HG02678 (cell line): Measurements from ENCODE around the gene PTPRH.

Source experiments
- ATAC-seq: cut with Tn5 transposase; IDR thresholded peaks from one replicate; pipeline ENCODE4 v1.9.1; 2021; ENCODE audit warnings: mild to moderate bottlenecking, moderate library complexity; ENCODE audit not compliant: unreplicated experiment

Gene PTPRH

GRCh38 chr19:55208880-55209692 lies at the start of gene PTPRH:
Gene PTPRH (minus strand): TSS chr19:55209501. CDS start chr19:55209433, 68 bp downstream.
- ATAC-seq: no peak

GRCh38 chr19:55258476-55258827 lies 49.2 kb upstream of the PTPRH start:
- peak; percentile 16 for ATAC-seq

- no peak for ATAC-seq
Observed at GRCh38 chr19:55257461-55258420, 48.4 kb upstream of the PTPRH start.

- no peak for ATAC-seq
Observed at GRCh38 chr19:55256562-55257460, 47.5 kb upstream of the PTPRH start.

GRCh38 chr19:55255618-55256423 lies 46.5 kb upstream of the PTPRH start:
- ATAC-seq: no peak

- ATAC-seq: no peak
Observed at GRCh38 chr19:55254625-55254977, 45.3 kb upstream of the PTPRH start.

- peak; percentile 52 for ATAC-seq
Observed at GRCh38 chr19:55253842-55254624, 44.7 kb upstream of the PTPRH start.

GRCh38 chr19:55252760-55253663 lies 43.7 kb upstream of the PTPRH start:
- no peak for ATAC-seq

GRCh38 chr19:55251341-55252081 lies 42.2 kb upstream of the PTPRH start:
- no peak for ATAC-seq

GRCh38 chr19:55250262-55251036 lies 41.1 kb upstream of the PTPRH start:
- ATAC-seq: no peak

GRCh38 chr19:55249841-55250240 lies 40.5 kb upstream of the PTPRH start:
- ATAC-seq: no peak

- no peak for ATAC-seq
Observed at GRCh38 chr19:55248704-55249103, 39.4 kb upstream of the PTPRH start.

GRCh38 chr19:55248166-55248675 lies 38.9 kb upstream of the PTPRH start:
- no peak for ATAC-seq

GRCh38 chr19:55247621-55248099 lies 38.4 kb upstream of the PTPRH start:
- ATAC-seq: no peak

GRCh38 chr19:55246462-55247451 lies 37.5 kb upstream of the PTPRH start:
- ATAC-seq: no peak
